Dedifferentiated amniotic fluid mesenchymal stem cell (primary cell): ENCODE data around the gene PLXNA4.
A peak's percentile ranks its signal among the peaks of the same experiment; 100 is the strongest.

ENCODE experiments used
- DNase-seq: peaks from one replicate; pipeline ENCODE4 v3.0.0-alpha.2; 2016; ENCODE audit errors: extremely low spot score

Gene PLXNA4

GRCh38 chr7:132145063-132145462 is 431.2 kb downstream of the PLXNA4 start:
- no peak for DNase-seq

DNA sequence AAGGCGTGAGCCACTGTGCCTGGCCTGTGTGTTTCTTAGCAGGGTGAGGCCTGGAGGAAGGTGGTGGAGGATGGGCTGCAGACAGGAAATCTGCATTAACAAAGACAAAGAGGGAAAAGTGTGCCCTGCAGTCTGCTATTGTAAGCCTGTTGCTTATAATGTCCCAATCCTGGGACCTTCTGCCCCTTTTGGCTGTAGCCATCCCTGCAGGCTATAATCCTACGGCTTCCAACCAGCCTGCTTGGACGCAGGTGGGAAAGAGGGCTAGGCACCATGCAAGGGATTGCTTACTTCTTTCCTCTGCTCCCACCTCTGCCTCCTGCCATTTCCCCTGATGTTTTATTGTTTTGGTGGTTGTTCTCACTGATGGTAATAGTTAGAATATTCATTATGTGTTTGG is 434.3 kb downstream of the PLXNA4 start:
- no peak for DNase-seq

DNA sequence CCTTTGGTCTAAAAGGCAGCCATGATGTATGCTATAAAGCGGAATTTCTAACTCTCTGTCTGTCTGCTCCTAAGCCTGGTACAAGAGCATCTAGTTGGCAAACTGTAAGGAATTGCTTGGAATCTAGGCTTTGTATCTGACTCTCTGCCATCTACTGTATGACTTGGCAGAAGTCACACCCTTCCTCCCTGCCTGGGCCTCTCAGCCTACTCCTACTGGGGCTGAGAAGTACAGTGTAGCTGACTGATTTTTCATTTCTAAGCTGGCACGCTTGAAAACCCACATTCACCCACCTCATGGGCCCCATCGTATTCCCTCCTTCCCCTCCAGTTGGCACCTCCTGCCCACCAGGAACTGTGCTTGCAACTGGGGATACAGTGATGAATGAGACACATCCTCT is 435.2 kb downstream of the PLXNA4 start:
- DNase-seq = peak; percentile 67

DNA sequence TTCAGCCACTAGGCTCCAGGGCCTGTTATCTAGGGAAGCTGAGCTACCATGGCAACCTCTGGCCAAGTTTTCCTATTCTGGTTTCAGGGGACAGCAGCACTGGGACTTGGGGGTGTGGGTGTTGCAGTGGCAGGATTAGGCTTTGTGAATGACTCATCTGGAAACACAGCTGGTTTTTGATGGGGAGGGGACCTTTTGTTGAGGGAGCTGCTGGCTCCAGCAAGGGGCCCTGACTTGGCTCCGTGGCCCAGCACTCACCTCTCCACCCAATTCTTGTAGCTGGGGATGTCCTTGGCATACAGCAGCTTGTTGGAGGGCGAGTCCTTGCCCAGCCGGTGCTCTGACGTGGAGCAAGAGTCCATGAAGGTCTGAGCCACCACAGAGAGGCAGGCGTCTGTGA is 435.9 kb downstream of the PLXNA4 start:
- DNase-seq = no peak

DNA sequence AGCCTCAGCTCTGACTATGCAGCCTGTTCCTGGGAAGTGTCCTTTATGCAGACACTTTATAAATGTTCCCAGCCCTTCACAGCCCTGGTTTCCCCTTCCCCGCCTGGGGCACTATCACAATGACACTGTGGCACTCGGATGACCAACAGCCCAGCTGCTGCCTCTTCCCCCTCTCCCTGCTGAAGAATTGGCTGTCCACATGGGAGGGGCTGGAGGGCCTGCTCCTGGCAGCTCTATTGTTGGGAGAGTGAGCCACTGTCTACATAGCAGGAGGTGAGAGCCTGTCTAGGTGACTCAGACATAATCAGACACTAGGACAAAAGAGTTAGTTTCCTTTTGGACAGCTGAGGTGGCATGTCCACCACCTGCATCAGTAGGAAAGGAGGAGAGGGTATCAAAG is 437.5 kb downstream of the PLXNA4 start:
- no peak for DNase-seq

DNA sequence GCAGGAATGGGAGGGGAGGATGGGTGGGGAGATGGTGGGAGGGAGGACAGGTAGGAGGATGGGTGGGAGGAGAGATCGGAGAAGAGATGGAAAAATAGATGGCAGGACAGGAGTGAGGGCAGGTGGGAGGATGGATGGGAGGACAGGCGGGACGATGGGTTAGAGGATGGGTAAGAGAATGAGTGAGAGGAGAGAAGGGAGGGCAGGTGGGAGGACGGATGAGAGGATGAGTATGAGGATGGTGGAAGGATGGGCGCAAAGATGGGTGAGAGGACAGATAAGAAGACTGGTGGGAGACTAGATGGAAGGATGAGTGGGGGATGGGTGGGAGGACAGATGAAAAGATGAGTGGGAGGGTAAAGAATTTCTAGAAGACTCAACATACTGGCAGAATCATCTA is 438.6 kb downstream of the PLXNA4 start:
- DNase-seq = no peak

DNA sequence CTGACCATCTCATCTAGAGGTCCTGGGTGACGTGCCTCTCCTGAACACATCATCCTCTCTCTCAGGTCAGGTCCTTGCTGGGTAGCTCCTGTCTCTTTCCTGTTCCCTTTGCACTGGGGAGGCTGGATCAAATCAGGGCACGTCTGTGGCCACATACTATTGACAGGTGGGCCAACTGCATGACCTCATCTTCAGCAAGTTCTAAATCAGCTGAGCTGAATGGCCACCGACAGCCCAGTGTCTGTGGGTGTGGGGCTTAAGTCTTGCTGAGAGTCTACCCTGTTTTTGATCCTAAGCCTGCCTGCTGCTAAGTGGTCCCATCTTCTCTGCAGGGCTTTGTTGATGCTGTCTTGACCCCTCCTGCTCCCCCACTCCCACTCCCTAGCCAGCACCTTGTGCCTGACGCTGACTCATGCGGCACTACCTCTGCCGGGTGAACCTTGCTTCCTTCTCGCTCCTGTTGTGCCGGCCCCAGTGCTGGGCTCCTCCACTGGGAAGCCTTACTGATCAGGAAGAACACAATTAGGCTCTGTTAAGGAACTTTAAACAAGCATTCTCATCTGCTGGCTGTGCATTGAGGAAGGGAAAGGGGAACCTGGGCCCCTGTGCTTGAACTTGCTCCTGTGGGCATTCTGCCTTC is 440.4 kb downstream of the PLXNA4 start:
- DNase-seq = no peak

- no peak for DNase-seq
Measured at GRCh38 chr7:132134814-132135445, 441.3 kb downstream of the PLXNA4 start.

GRCh38 chr7:132133501-132133900 is 442.8 kb downstream of the PLXNA4 start:
- no peak for DNase-seq

DNA sequence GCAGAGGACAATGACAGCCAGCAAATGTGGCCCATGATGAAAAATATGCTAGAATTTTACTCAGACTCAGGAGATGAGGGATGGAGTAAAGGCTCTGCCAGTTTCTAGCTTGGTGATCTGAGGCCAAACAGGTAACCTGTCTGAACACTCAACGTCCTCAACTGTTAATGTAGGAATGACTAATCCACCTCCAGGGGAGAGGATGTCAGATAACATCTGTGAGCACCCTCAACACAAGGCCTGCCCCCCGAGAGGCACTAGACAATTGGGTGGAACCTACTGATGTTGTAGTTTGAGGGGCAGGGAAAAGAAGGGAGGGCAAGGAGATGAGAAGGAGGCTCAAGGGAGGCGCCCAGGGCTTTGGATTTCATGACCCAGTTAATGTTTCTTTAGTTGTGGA is 445.1 kb downstream of the PLXNA4 start:
- DNase-seq = no peak

DNA sequence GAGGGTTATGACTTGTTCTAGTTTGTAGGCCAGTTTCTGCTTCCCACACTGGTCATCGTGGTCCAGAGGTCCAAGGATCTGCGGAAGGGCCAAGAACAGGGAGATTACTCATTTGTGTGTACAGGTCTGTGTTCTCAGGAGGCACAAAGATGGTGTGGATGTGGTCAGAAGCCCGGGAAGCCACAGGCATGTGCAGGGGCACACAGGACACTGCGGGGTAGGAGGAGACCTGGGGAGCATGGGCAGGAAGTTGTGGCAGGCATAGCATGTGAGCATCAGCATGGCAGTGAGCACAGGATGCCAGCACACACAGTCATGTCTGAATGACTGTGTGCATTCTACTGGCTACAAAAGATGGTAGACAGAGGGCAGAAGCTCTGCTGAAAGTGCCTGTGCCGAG is 445.8 kb downstream of the PLXNA4 start:
- DNase-seq = no peak

- DNase-seq = no peak
Measured at GRCh38 chr7:132125872-132126595, 450.2 kb downstream of the PLXNA4 start.

GRCh38 chr7:132125096-132125495 is 451.2 kb downstream of the PLXNA4 start:
- no peak for DNase-seq

GRCh38 chr7:132124575-132124974 is 451.7 kb downstream of the PLXNA4 start:
- no peak for DNase-seq

GRCh38 chr7:132123773-132124172 is 452.5 kb downstream of the PLXNA4 start:
- no peak for DNase-seq

DNA sequence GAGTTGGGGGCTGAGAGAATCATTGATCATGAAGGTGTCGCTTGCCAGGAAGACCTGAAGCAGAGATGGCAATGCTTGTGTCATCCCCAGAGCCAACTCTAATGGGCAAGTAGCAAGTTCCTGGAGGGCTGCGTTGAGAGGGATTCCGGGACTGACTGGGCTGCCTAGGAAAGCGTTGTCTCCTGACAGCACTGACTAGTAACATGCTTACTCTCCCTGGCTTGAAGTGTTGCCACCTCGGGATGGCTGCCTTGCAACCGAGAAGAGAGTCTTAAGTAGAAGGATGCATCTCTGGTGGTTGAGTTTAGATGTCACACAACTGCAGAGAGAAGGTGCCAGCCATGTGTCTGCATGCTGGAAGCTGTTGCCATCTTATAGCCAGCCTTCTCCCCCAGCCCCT is 453.4 kb downstream of the PLXNA4 start:
- no peak for DNase-seq

DNA sequence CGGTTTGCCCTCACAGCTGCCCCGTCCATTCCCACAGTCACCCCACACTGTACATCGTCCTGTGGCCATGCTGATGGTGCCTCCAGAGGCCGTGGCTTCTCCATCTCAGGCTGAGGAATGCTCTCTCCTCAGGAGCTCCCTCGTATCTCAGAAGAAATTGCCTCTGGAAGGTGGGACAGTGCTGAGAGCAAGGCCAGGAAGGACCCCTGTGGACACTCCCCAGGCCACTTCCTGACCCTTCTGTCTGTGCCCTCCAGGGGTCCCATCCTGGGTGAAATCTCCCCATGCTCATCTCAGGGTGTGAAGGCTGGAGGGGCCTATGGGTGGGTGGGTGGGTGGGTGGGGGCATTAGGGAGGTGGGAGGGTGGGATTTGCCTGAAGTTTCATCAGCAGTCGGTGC is 454.3 kb downstream of the PLXNA4 start:
- no peak for DNase-seq

DNA sequence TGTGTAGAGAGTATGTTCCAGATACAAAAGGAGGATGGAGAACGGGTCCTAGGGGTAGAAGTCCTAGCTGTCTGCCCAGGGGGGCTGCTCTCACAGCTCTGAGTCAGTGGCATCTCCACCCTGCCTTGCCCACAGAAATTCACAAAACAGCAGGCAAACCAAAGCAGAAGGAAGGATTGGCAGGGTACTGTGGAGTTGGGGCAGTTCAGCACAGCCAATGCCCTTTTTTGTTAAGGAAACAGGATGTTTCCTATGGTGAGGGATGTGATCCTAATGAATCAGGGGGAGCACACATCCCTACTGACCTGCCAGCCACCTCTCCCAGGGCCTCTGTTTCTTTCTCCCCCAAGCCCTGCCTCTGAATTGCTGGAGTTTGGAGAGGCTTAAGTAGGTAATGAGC is 457.6 kb downstream of the PLXNA4 start:
- no peak for DNase-seq

GRCh38 chr7:132117636-132118035 is 458.6 kb downstream of the PLXNA4 start:
- no peak for DNase-seq

- no peak for DNase-seq
Measured at GRCh38 chr7:132117181-132117580, 459.1 kb downstream of the PLXNA4 start.

GRCh38 chr7:132116369-132116768 is 459.9 kb downstream of the PLXNA4 start:
- DNase-seq = no peak

GRCh38 chr7:132115758-132116157 is 460.5 kb downstream of the PLXNA4 start:
- DNase-seq = no peak

GRCh38 chr7:132115028-132115427 is 461.2 kb downstream of the PLXNA4 start:
- no peak for DNase-seq
